A549 (cell line): ENCODE measurements around the gene G6PC2.

Source experiments
- HDAC2 ChIP-seq: fragments of 200-600 bp; sonication (generic); IDR thresholded peaks from 2 replicates; pipeline ENCODE4 v1.6.1; 2016
- TF ChIP-seq, protein P1 (sequence below): fragments of >200 bp; sonication (Bioruptor Twin); formaldehyde crosslinking; IDR thresholded peaks from 3 replicates; pipeline ENCODE4 v1.5.1; 2016

DNA sequence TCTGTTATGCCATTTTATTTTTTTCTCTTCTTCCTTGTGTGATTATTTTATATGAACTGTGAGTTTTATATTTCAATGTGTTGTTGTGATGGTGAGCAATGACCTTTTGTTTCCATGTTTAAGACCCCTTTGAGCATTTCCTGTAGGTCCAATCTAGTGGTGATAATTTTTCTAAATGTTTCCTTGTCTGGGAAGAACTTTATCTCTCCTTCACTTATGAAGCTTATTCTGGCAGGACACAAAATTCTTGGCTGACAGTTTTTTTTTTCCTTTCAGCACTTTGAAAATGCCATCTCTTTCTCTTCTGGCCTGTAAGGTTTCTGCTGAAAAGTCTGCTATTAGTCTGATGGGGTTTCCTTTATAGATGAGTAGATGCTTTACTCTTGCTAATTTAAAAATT is 53.2 kb downstream of the G6PC2 start:
- TF ChIP-seq, protein P1, sequence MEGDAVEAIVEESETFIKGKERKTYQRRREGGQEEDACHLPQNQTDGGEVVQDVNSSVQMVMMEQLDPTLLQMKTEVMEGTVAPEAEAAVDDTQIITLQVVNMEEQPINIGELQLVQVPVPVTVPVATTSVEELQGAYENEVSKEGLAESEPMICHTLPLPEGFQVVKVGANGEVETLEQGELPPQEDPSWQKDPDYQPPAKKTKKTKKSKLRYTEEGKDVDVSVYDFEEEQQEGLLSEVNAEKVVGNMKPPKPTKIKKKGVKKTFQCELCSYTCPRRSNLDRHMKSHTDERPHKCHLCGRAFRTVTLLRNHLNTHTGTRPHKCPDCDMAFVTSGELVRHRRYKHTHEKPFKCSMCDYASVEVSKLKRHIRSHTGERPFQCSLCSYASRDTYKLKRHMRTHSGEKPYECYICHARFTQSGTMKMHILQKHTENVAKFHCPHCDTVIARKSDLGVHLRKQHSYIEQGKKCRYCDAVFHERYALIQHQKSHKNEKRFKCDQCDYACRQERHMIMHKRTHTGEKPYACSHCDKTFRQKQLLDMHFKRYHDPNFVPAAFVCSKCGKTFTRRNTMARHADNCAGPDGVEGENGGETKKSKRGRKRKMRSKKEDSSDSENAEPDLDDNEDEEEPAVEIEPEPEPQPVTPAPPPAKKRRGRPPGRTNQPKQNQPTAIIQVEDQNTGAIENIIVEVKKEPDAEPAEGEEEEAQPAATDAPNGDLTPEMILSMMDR, result no peak
- no peak for TF ChIP-seq HDAC2
